Globus pallidus (tissue), 1 donor: ENCODE measurements around the gene CASK.

Source experiments
- DNase-seq: peaks from one replicate; pipeline ENCODE4 v3.0.0-alpha.2; 2015; ENCODE audit warnings: low spot score

The CASK gene

GRCh38 chrX:41470706-41471105 is 452.6 kb downstream of the CASK start:
- no peak for DNase-seq

GRCh38 chrX:41468647-41469323 is 454.6 kb downstream of the CASK start:
- DNase-seq = no peak
